H9 (cell line): ENCODE measurements around the gene INTS15. TPM values are rescaled to one million over a fixed set of nuclear protein-coding genes. Genes with fewer than 3 reads are reported as not detected.

Experiments
- DNase-seq: peaks from one replicate; pipeline ENCODE4 v3.0.0-alpha.2; 2017
- H2AFZ ChIP-seq: one replicate; pipeline ENCODE4 v1.6.1; 2013; ENCODE audit warnings: mild to moderate bottlenecking, low read length, control low read depth, moderate library complexity
- H2AK5ac ChIP-seq: 2 replicates; pipeline ENCODE4 v1.6.1; 2013; ENCODE audit warnings: low read length, control low read depth, mixed read lengths; ENCODE audit not compliant: insufficient read length
- H2BK120ac ChIP-seq: one replicate; pipeline ENCODE4 v1.6.1; 2013; ENCODE audit warnings: low read depth, mild to moderate bottlenecking, low read length, control low read depth, inconsistent platforms; ENCODE audit not compliant: poor library complexity, severe bottlenecking
- H2BK12ac ChIP-seq: 2 replicates; pipeline ENCODE4 v1.6.1; 2013; ENCODE audit warnings: low read length, control low read depth, mixed read lengths, low read depth; ENCODE audit not compliant: insufficient read length
- H2BK15ac ChIP-seq: 2 replicates; pipeline ENCODE4 v1.6.1; 2013; ENCODE audit warnings: low read depth, low read length, control low read depth
- H2BK20ac ChIP-seq: one replicate; pipeline ENCODE4 v1.6.1; 2013; ENCODE audit warnings: low read depth, mild to moderate bottlenecking, low read length, control low read depth, inconsistent platforms; ENCODE audit not compliant: poor library complexity, severe bottlenecking
- H2BK5ac ChIP-seq: 2 replicates; pipeline ENCODE4 v1.6.1; 2013; ENCODE audit warnings: low read length, control low read depth, mixed read lengths; ENCODE audit not compliant: insufficient read length
- H3K14ac ChIP-seq: 2 replicates; pipeline ENCODE4 v1.6.1; 2013; ENCODE audit warnings: low read length, control low read depth; ENCODE audit not compliant: insufficient read depth
- H3K18ac ChIP-seq: 2 replicates; pipeline ENCODE4 v1.6.1; 2013; ENCODE audit warnings: low read depth, mild to moderate bottlenecking, mixed read lengths, low read length, control low read depth; ENCODE audit not compliant: insufficient read length
- H3K23ac ChIP-seq: 2 replicates; pipeline ENCODE4 v1.6.1; 2013; ENCODE audit warnings: low read length, control low read depth, mixed read lengths, low read depth; ENCODE audit not compliant: insufficient read length
- H3K23me2 ChIP-seq: 2 replicates; pipeline ENCODE4 v1.6.1; 2013; ENCODE audit warnings: low read depth, mild to moderate bottlenecking, mixed read lengths, low read length, control low read depth; ENCODE audit not compliant: insufficient read length, poor library complexity, severe bottlenecking
- H3K27ac ChIP-seq: 2 replicates; pipeline ENCODE4 v1.5.1; 2013; ENCODE audit warnings: low read length, control low read depth, mixed read lengths, low read depth; ENCODE audit not compliant: insufficient read length
- H3K27me3 ChIP-seq: 2 replicates; pipeline ENCODE4 v1.6.1; 2013; ENCODE audit warnings: low read length, control low read depth, inconsistent platforms; ENCODE audit not compliant: insufficient read depth
- H3K4ac ChIP-seq: 2 replicates; pipeline ENCODE4 v1.6.1; 2013; ENCODE audit warnings: low read depth, mild to moderate bottlenecking, control low read depth, inconsistent platforms, low read length, moderate library complexity
- H3K4me1 ChIP-seq: 2 replicates; pipeline ENCODE4 v1.6.1; 2013; ENCODE audit warnings: low read length, control low read depth, inconsistent platforms; ENCODE audit not compliant: insufficient read depth
- H3K4me2 ChIP-seq: 2 replicates; pipeline ENCODE4 v1.6.1; 2013; ENCODE audit warnings: low read length, control low read depth, mixed read lengths; ENCODE audit not compliant: insufficient read length, insufficient read depth
- H3K56ac ChIP-seq: 2 replicates; pipeline ENCODE4 v1.6.1; 2013; ENCODE audit warnings: low read depth, mild to moderate bottlenecking, mixed read lengths, low read length, control low read depth; ENCODE audit not compliant: insufficient read length
- H3K79me1 ChIP-seq: 2 replicates; pipeline ENCODE4 v1.6.1; 2013; ENCODE audit warnings: low read depth, mild to moderate bottlenecking, moderate library complexity, low read length, control low read depth, inconsistent platforms; ENCODE audit not compliant: insufficient read depth, poor library complexity, severe bottlenecking
- H3K79me2 ChIP-seq: 2 replicates; pipeline ENCODE4 v1.6.1; 2013; ENCODE audit warnings: low read length, control low read depth, inconsistent platforms; ENCODE audit not compliant: insufficient read depth
- H3K9ac ChIP-seq: 2 replicates; pipeline ENCODE4 v1.6.1; 2013; ENCODE audit warnings: low read length, control low read depth, mixed read lengths; ENCODE audit not compliant: insufficient read length; ENCODE audit errors: extremely low read depth
- H3K9me3 ChIP-seq: one replicate; pipeline ENCODE4 v1.6.1; 2013; ENCODE audit warnings: low read depth, low read length, inconsistent platforms; ENCODE audit not compliant: control insufficient read depth
- H3T11ph ChIP-seq: one replicate; pipeline ENCODE4 v1.6.1; 2013; ENCODE audit warnings: mild to moderate bottlenecking, low read length, control low read depth, inconsistent platforms
- H4K20me1 ChIP-seq: one replicate; pipeline ENCODE4 v1.6.1; 2013; ENCODE audit not compliant: control insufficient read depth, insufficient read length, insufficient read depth
- H4K5ac ChIP-seq: 2 replicates; pipeline ENCODE4 v1.6.1; 2013; ENCODE audit warnings: low read depth, mild to moderate bottlenecking, mixed read lengths, low read length, control low read depth; ENCODE audit not compliant: insufficient read length
- H4K8ac ChIP-seq: replicated peaks from 2 replicates; pipeline ENCODE4 v1.6.1; 2013; ENCODE audit warnings: low read length, control low read depth, mixed read lengths, low read depth; ENCODE audit not compliant: insufficient read length
- H4K91ac ChIP-seq: 2 replicates; pipeline ENCODE4 v1.6.1; 2013; ENCODE audit warnings: low read depth, mild to moderate bottlenecking, moderate library complexity, mixed read lengths, low read length, control low read depth; ENCODE audit not compliant: insufficient read length
- H3K27ac Mint-ChIP-seq, 3 experiments: 2 replicates in 2 of 3; 3 replicates in 1 of 3; pipeline ENCODE4 v1.8.0; 2020 to 2021; ENCODE audit warnings: mixed read lengths in 3 of 3, mild to moderate bottlenecking in 1 of 3, moderate library complexity in 1 of 3
- H3K27me3 Mint-ChIP-seq: 2 replicates; pipeline ENCODE4 v1.8.0; 2021; ENCODE audit warnings: low read depth, mild to moderate bottlenecking, moderate library complexity, mixed read lengths
- H3K36me3 Mint-ChIP-seq, 3 experiments: 2 replicates in 2 of 3; 3 replicates in 1 of 3; pipeline ENCODE4 v1.8.0; 2020 to 2021; ENCODE audit warnings: low read depth in 3 of 3, mixed read lengths in 3 of 3; ENCODE audit not compliant: insufficient read depth in 1 of 3
- H3K4me1 Mint-ChIP-seq, 2 experiments: 2 replicates each; pipeline ENCODE4 v1.8.0; 2020; ENCODE audit warnings: mixed read lengths in 2 of 2
- H3K4me3 Mint-ChIP-seq, 2 experiments: 2 replicates in 1 of 2; 3 replicates in 1 of 2; pipeline ENCODE4 v1.8.0; 2020 to 2021; ENCODE audit warnings: mild to moderate bottlenecking in 2 of 2, mixed read lengths in 2 of 2, moderate library complexity in 1 of 2
- H3K9me3 Mint-ChIP-seq, 2 experiments: 2 replicates in 1 of 2; 3 replicates in 1 of 2; pipeline ENCODE4 v1.8.0; 2020; ENCODE audit warnings: mild to moderate bottlenecking in 2 of 2, mixed read lengths in 2 of 2, moderate library complexity in 1 of 2
- WGBS: extraction: QIAGEN DNeasy Blood & Tissue Kit; methylation state at CpG from one replicate; pipeline ENCODE4 v1.1.7; 2013; ENCODE audit warnings: missing lambda C conversion rate, low lambda C conversion rate, mixed read lengths; ENCODE audit not compliant: insufficient read length; ENCODE audit errors: extremely low coverage; 5-methylcytosine and 5-hydroxymethylcytosine counted together
- total RNA-seq: library from RNA; stranded (reverse); gene quantifications from 2 replicates; pipeline ENCODE4 v1.2.1, GENCODE V29; 2021
- TF ChIP-seq, protein P1 (sequence below): fragments of 200-600 bp; sonication (generic); conservative IDR thresholded peaks from 3 replicates; pipeline ENCODE4 v1.8.0; 2021; ENCODE audit warnings: antibody characterized with exemption, mild to moderate bottlenecking

The INTS15 gene
- total RNA-seq, 1 experiment from 2014 or later, result 42.9 TPM

DNA sequence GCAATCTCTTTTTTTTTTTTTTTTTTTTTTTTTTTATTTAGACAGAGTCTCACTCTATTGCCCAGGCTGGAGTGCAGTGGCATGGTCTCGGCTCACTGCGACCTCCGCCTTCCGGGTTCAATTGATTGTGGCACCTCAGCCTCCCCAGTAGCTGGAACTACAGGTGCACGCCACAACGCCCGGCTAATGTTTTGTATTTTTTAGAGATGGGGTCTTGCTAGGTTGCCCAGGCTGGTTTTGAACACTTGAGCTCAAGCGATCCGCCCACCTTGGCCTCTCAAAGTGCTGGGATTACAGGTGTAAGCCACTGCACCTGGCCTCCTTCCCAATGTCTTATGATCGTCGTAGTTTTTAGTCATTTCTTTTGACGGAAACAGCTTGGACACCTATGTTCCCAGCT is 19.0 kb downstream of the INTS15 start:
- WGBS, result no CpG with 5 or more reads among the region's 12 CpGs

More for the DNA sequence above, 19.0 kb downstream of the INTS15 start:
- peaks cover 4 to 5% of the 10 kb centered on the region in 2 experiments for H3K4me1 Mint-ChIP-seq
- no peak overlapping the region for H3T11ph ChIP-seq
- H3K4me2 ChIP-seq, result no peak overlapping the region
- H3K27ac ChIP-seq, result no peak overlapping the region
- TF ChIP-seq, protein P1, sequence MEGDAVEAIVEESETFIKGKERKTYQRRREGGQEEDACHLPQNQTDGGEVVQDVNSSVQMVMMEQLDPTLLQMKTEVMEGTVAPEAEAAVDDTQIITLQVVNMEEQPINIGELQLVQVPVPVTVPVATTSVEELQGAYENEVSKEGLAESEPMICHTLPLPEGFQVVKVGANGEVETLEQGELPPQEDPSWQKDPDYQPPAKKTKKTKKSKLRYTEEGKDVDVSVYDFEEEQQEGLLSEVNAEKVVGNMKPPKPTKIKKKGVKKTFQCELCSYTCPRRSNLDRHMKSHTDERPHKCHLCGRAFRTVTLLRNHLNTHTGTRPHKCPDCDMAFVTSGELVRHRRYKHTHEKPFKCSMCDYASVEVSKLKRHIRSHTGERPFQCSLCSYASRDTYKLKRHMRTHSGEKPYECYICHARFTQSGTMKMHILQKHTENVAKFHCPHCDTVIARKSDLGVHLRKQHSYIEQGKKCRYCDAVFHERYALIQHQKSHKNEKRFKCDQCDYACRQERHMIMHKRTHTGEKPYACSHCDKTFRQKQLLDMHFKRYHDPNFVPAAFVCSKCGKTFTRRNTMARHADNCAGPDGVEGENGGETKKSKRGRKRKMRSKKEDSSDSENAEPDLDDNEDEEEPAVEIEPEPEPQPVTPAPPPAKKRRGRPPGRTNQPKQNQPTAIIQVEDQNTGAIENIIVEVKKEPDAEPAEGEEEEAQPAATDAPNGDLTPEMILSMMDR, result no peak
- H3K9ac ChIP-seq, result no peak overlapping the region
- H3K23ac ChIP-seq, result no peak overlapping the region
- no peaks in the 10 kb centered on the region; the same call in 1 of the 2 replicates for H3K27me3 Mint-ChIP-seq
- H3K79me1 ChIP-seq, result no peaks in the 10 kb centered on the region
- H4K5ac ChIP-seq, result no peak overlapping the region
- H3K14ac ChIP-seq, result no peak overlapping the region
- no peak overlapping the region for H2BK120ac ChIP-seq
- no peak overlapping the region for H2AFZ ChIP-seq
- H3K36me3 Mint-ChIP-seq, result peaks cover 6 to 38% (median 26%) of the 10 kb centered on the region in 3 experiments; a peak in 6 of 7 replicates
- H4K8ac ChIP-seq, result no peak overlapping the region
- H3K9me3 Mint-ChIP-seq, result no peaks in the 10 kb centered on the region; a peak in 1 of 5 replicates
- H3K9me3 ChIP-seq, result no peaks in the 10 kb centered on the region
- H2BK15ac ChIP-seq, result no peak overlapping the region
- H3K56ac ChIP-seq, result no peak overlapping the region
- no peak overlapping the region for H4K91ac ChIP-seq
- H3K23me2 ChIP-seq, result no peaks in the 10 kb centered on the region
- no peaks in the 10 kb centered on the region for H3K27me3 ChIP-seq
- no peak overlapping the region for H2AK5ac ChIP-seq
- H3K4ac ChIP-seq, result no peak overlapping the region
- no peak overlapping the region for H2BK5ac ChIP-seq
- no peaks in the 10 kb centered on the region for H3K79me2 ChIP-seq
- no peak overlapping the region for H3K4me3 Mint-ChIP-seq
- H2BK12ac ChIP-seq, result no peak overlapping the region
- H4K20me1 ChIP-seq, result no peaks in the 10 kb centered on the region
- no peak overlapping the region for H3K18ac ChIP-seq
- H2BK20ac ChIP-seq, result no peak overlapping the region
- DNase-seq, result no peak
- peaks cover 2% of the 10 kb centered on the region; the same call in 1 of the 2 replicates for H3K4me1 ChIP-seq
- H3K27ac Mint-ChIP-seq, result no peak overlapping the region
